ENCODE measurements around the gene IL16.

Gene IL16

GRCh38 chr15:81165535-81165934, 31.1 kb upstream of the IL16 start:
- H3K4me3 Mint-ChIP-seq, result no peak overlapping the region
- H3K4me1 Mint-ChIP-seq (ENCODE audit: low read depth), result peaks cover 49% of the 10 kb centered on the region
- no peak overlapping the region for H3K27ac Mint-ChIP-seq
- no peaks in the 10 kb centered on the region for H3K27me3 Mint-ChIP-seq (ENCODE audit: low read depth)
- H3K36me3 Mint-ChIP-seq (ENCODE audit: low read depth), result no peaks in the 10 kb centered on the region
- no peaks in the 10 kb centered on the region for H3K9me3 Mint-ChIP-seq

- Mint-ChIP-seq H3K36me3 (ENCODE audit: low read depth) (no peaks in the 10 kb centered on the region), H3K4me1 (ENCODE audit: low read depth) (peaks cover 37% of the 10 kb centered on the region), H3K9me3 (no peaks in the 10 kb centered on the region), H3K27ac (no peak overlapping the region), H3K27me3 (ENCODE audit: low read depth) (peaks cover 9% of the 10 kb centered on the region), H3K4me3 (no peak overlapping the region)
Observed at GRCh38 chr15:81166636-81167305, 29.9 kb upstream of the IL16 start.

GRCh38 chr15:81168131-81168526, 28.6 kb upstream of the IL16 start:
- Mint-ChIP-seq H3K36me3 (ENCODE audit: low read depth) (no peaks in the 10 kb centered on the region), H3K4me3 (no peak overlapping the region), H3K27ac (no peak overlapping the region), H3K9me3 (no peaks in the 10 kb centered on the region), H3K4me1 (ENCODE audit: low read depth) (peaks cover 30% of the 10 kb centered on the region), H3K27me3 (ENCODE audit: low read depth) (peaks cover 16% of the 10 kb centered on the region)

- Mint-ChIP-seq H3K4me1 (ENCODE audit: low read depth) (peaks cover 30% of the 10 kb centered on the region), H3K36me3 (ENCODE audit: low read depth) (no peaks in the 10 kb centered on the region), H3K9me3 (no peaks in the 10 kb centered on the region), H3K27me3 (ENCODE audit: low read depth) (peaks cover 16% of the 10 kb centered on the region), H3K4me3 (no peak overlapping the region), H3K27ac (no peak overlapping the region)
Observed at GRCh38 chr15:81168644-81169043, 28.0 kb upstream of the IL16 start.

GRCh38 chr15:81170511-81170910, 26.2 kb upstream of the IL16 start:
- no peaks in the 10 kb centered on the region for H3K9me3 Mint-ChIP-seq
- peaks cover 19% of the 10 kb centered on the region for H3K4me1 Mint-ChIP-seq (ENCODE audit: low read depth)
- H3K4me3 Mint-ChIP-seq, result no peak overlapping the region
- no peak overlapping the region for H3K27ac Mint-ChIP-seq
- peaks cover 16% of the 10 kb centered on the region for H3K27me3 Mint-ChIP-seq (ENCODE audit: low read depth)
- H3K36me3 Mint-ChIP-seq (ENCODE audit: low read depth), result no peaks in the 10 kb centered on the region

GRCh38 chr15:81171286-81171685, 25.4 kb upstream of the IL16 start:
- Mint-ChIP-seq H3K9me3 (no peaks in the 10 kb centered on the region), H3K4me1 (ENCODE audit: low read depth) (peaks cover 19% of the 10 kb centered on the region), H3K27ac (no peak overlapping the region), H3K27me3 (ENCODE audit: low read depth) (peaks cover 16% of the 10 kb centered on the region), H3K36me3 (ENCODE audit: low read depth) (no peaks in the 10 kb centered on the region), H3K4me3 (no peak overlapping the region)

- Mint-ChIP-seq H3K9me3 (no peaks in the 10 kb centered on the region), H3K4me1 (ENCODE audit: low read depth) (no peaks in the 10 kb centered on the region), H3K27ac (no peak overlapping the region), H3K36me3 (ENCODE audit: low read depth) (no peaks in the 10 kb centered on the region), H3K27me3 (ENCODE audit: low read depth) (peaks cover 16% of the 10 kb centered on the region), H3K4me3 (no peak overlapping the region)
Observed at GRCh38 chr15:81174125-81174791, 22.4 kb upstream of the IL16 start.

- H3K27ac Mint-ChIP-seq, result no peak overlapping the region
- H3K9me3 Mint-ChIP-seq, result no peaks in the 10 kb centered on the region
- no peak overlapping the region for H3K4me3 Mint-ChIP-seq
- H3K27me3 Mint-ChIP-seq (ENCODE audit: low read depth), result peaks cover 19% of the 10 kb centered on the region
- no peaks in the 10 kb centered on the region for H3K36me3 Mint-ChIP-seq (ENCODE audit: low read depth)
- no peaks in the 10 kb centered on the region for H3K4me1 Mint-ChIP-seq (ENCODE audit: low read depth)
Observed at GRCh38 chr15:81174792-81175327, 21.8 kb upstream of the IL16 start.

GRCh38 chr15:81175496-81175895, 21.2 kb upstream of the IL16 start:
- Mint-ChIP-seq H3K27ac (no peak overlapping the region), H3K9me3 (no peaks in the 10 kb centered on the region), H3K4me3 (no peak overlapping the region), H3K4me1 (ENCODE audit: low read depth) (no peaks in the 10 kb centered on the region), H3K27me3 (ENCODE audit: low read depth) (peaks cover 19% of the 10 kb centered on the region), H3K36me3 (ENCODE audit: low read depth) (no peaks in the 10 kb centered on the region)

- Mint-ChIP-seq H3K4me1 (ENCODE audit: low read depth) (no peaks in the 10 kb centered on the region), H3K9me3 (no peaks in the 10 kb centered on the region), H3K4me3 (no peak overlapping the region), H3K27me3 (ENCODE audit: low read depth) (peaks cover 19% of the 10 kb centered on the region), H3K36me3 (ENCODE audit: low read depth) (no peaks in the 10 kb centered on the region), H3K27ac (no peak overlapping the region)
Observed at GRCh38 chr15:81176291-81176893, 20.3 kb upstream of the IL16 start.

- H3K4me1 Mint-ChIP-seq (ENCODE audit: low read depth), result no peaks in the 10 kb centered on the region
- H3K9me3 Mint-ChIP-seq, result no peaks in the 10 kb centered on the region
- H3K27me3 Mint-ChIP-seq (ENCODE audit: low read depth), result peaks cover 28% of the 10 kb centered on the region
- H3K4me3 Mint-ChIP-seq, result no peak overlapping the region
- no peak overlapping the region for H3K27ac Mint-ChIP-seq
- H3K36me3 Mint-ChIP-seq (ENCODE audit: low read depth), result no peaks in the 10 kb centered on the region
Observed at GRCh38 chr15:81178365-81178764, 18.3 kb upstream of the IL16 start.

GRCh38 chr15:81181220-81181619, 15.5 kb upstream of the IL16 start:
- Mint-ChIP-seq H3K4me3 (no peak overlapping the region), H3K4me1 (ENCODE audit: low read depth) (peaks cover 4% of the 10 kb centered on the region), H3K27me3 (ENCODE audit: low read depth) (peaks cover 46% of the 10 kb centered on the region), H3K9me3 (no peaks in the 10 kb centered on the region), H3K36me3 (ENCODE audit: low read depth) (no peaks in the 10 kb centered on the region), H3K27ac (no peak overlapping the region)

GRCh38 chr15:81182031-81182755, 14.5 kb upstream of the IL16 start:
- Mint-ChIP-seq H3K36me3 (ENCODE audit: low read depth) (no peaks in the 10 kb centered on the region), H3K4me1 (ENCODE audit: low read depth) (peaks cover 4% of the 10 kb centered on the region), H3K4me3 (no peak overlapping the region), H3K27ac (no peak overlapping the region), H3K27me3 (ENCODE audit: low read depth) (peaks cover 46% of the 10 kb centered on the region), H3K9me3 (no peaks in the 10 kb centered on the region)

GRCh38 chr15:81182756-81183438, 13.8 kb upstream of the IL16 start:
- Mint-ChIP-seq H3K27me3 (ENCODE audit: low read depth) (peaks cover 46% of the 10 kb centered on the region), H3K4me1 (ENCODE audit: low read depth) (peaks cover 4% of the 10 kb centered on the region), H3K4me3 (no peak overlapping the region), H3K36me3 (ENCODE audit: low read depth) (no peaks in the 10 kb centered on the region), H3K27ac (no peak overlapping the region), H3K9me3 (no peaks in the 10 kb centered on the region)

Data from T-helper 1 cell treated with Interleukin-12 subunit alpha and Interleukin-12 subunit beta and Interleukin-4 antibody, amounts not matched to agents 30 μg/mL and 1 μg/mL, for 36 hours (primary cell).